HG03095 (cell line): Measurements from ENCODE around the gene FRAS1.
"Not testable (repeated sequence)": the region's sequence is repeated elsewhere in the genome, so short reads cannot be mapped to it uniquely, and the experiment has no call there.

Source experiments
- ATAC-seq: cut with Tn5 transposase; IDR thresholded peaks from one replicate; pipeline ENCODE4 v1.9.1; 2021; ENCODE audit warnings: moderate library complexity; ENCODE audit not compliant: unreplicated experiment

Gene FRAS1

GRCh38 chr4:78058591-78059523 lies 1.7 kb downstream of the FRAS1 start:
- no peak for ATAC-seq

DNA sequence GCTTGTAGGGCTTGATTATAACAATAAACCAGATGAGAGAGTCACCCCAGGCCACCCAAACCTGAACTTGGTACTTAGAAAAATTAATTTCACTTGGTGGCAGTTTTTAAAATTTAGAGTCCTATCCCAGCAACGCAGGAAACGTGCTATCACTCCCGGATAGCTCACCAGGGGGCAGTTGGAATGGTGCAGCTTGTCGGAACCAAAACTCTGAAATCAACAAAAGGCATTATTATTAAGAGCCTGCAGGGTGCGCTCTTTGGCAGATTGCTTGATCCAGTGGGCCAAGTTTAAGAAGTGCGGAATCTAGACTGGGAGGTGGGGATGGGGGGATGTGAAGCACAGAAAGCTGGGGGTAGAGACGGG lies 2.4 kb downstream of the FRAS1 start:
- ATAC-seq, result no peak

- ATAC-seq, result no peak
Observed at GRCh38 chr4:78059938-78060337, 2.8 kb downstream of the FRAS1 start.

- ATAC-seq, result no peak
Observed at GRCh38 chr4:78061939-78062570, 4.9 kb downstream of the FRAS1 start.

GRCh38 chr4:78065508-78066192 lies 8.5 kb downstream of the FRAS1 start:
- no peak for ATAC-seq

GRCh38 chr4:78068481-78068880 lies 11.4 kb downstream of the FRAS1 start:
- no peak for ATAC-seq

- ATAC-seq, result no peak
Observed at GRCh38 chr4:78069319-78069718, 12.2 kb downstream of the FRAS1 start.

GRCh38 chr4:78069859-78070258 lies 12.7 kb downstream of the FRAS1 start:
- ATAC-seq, result no peak

GRCh38 chr4:78070731-78071282 lies 13.7 kb downstream of the FRAS1 start:
- no peak for ATAC-seq

GRCh38 chr4:78074759-78075158 lies 17.6 kb downstream of the FRAS1 start:
- ATAC-seq, result no peak

DNA sequence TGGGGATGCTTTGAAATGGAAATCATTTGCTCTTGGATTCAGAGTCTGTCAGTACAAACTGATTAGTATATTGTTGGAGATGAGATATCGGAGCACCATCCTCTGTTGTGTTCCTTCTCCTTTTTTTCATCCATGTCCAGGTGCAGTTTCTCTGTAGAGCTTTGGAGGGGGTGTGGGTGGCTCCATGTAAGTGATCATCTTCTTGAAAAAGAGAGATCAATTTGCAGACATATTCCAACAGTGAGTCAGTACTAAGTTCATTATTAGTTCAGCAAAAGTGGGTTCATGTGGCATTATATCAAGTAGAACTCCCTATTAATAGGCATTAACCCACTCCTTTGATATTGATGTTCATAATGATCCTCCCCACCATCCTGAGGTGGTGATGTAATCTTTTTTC lies 18.9 kb downstream of the FRAS1 start:
- ATAC-seq, result no peak

DNA sequence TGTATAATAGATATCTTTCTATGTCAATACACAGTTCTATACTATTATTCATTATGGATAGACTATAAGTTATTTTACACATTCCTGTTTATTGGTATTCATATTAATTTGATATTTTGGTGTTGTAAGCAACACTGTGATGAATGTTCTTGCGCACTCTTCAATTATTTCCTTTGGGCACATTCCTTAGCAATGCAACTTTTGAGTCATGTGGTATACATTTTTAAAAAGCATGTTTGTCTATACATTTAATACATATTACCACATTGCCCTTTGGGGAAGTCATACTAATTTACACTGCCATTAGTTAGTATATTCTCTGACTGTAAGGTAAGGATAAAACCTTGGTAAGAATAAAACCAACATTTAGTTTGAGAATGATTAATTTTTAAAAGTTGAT lies 21.0 kb downstream of the FRAS1 start:
- ATAC-seq, result no peak

DNA sequence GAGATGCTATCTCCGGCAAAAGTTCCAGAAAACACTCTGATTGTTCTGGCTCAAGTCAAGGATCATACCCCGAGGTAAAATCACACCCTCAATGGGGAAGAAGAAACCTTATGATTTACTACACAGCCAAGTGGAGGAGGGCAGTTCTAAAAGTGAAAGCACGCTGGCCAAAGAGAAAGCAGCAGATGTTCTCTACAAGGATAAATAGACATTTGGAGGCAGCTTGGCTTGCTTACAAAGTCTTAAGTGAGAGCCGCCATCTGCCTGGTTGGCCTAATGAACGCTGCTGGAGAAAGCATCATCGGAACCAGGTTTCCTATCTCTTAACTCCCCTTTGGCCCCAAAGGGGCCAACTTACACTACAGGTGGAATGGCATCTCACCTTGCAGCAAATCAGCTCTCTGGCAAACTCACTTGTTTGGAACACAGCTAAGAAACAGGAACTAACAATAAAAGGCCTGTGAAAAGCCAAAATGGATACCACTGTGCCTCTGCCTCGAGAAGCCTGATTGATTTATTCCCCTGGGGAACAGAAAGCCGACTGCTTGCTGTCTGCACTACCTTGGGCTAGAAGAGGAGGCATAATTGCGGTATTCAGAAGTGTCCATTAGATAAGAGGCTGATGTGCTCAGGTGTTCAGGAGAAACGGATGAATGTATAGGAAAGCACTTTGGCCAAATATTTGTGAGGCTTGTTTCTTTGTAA lies 22.8 kb downstream of the FRAS1 start:
- ATAC-seq, result no peak

GRCh38 chr4:78081541-78081940 lies 24.4 kb downstream of the FRAS1 start:
- ATAC-seq, result no peak

GRCh38 chr4:78083035-78083434 lies 25.9 kb downstream of the FRAS1 start:
- no peak for ATAC-seq

GRCh38 chr4:78091534-78091933 lies 34.4 kb downstream of the FRAS1 start:
- no peak for ATAC-seq

DNA sequence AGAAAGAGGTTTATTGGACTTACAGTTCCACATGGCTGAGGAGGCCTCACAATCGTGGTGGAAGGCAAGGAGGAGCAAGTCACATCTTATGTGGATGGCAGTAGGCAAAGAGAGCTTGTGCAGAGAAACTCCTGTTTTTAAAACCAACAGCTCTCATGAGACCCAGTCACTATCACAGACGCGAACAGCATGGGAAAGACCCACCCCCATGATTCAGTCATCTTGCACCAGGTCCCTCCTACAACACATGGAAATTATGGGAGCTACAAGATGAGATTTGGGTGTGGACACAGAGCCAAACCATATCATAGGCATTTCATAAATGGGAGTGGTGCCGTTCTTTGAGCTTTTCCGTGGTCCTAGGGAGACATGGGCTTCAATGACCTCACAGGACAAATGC lies 35.2 kb downstream of the FRAS1 start:
- ATAC-seq, result not testable (repeated sequence)

DNA sequence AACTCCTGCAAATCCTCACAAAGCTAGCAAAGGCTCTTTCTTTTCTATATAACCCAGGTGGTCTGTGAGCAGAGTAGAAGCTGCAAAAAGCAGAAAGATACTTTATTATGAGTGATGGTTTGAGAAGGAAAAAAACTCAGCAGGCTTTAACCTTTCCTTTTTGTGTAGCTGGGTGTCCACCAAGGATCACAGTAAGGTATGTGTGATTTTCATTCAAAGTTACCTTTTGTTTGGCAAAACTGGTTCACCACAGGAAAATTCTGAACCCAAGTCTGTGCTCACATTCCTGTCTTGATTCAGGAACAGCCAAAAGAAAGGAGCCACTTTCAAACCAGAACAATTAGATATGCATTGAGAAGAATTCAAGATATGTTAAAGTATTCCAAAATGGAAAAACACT lies 35.7 kb downstream of the FRAS1 start:
- no peak for ATAC-seq

DNA sequence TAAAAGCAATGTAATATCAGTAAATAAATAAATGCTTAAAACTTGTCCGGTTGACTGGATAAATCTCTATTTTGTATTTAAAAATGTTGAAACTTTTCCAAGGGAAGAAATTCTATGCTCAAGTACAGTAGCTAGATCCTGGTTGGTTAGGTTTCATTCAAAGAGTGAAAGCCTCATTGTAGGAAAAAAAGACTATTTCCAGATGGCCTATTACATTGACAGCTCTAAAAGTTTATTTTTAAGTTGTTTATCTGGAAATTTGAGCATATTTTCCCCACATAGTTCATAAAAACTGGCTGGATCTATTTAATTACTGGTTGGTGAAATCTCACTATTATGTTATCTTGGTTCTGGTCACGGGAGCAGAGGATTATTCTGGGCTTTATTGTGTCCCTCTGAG lies 38.0 kb downstream of the FRAS1 start:
- no peak for ATAC-seq

DNA sequence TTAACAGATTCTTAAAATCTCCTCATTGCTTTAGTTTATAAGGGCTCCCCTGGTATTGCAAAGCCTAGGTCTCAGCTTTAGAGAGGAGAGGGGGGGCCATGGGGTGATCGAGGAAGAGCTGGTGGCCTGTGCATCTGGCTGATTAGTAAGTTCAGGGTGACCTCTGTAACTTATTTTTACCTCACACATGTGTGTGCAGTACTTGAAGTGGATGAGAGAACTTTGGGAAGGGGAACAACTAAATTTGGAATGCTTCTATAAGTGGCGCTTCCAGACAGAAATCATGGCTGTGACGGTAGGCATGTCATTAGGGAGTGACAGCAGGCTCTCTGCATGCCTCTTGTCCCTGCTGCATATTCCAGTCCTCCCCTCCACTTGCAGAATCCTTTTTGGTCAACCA lies 41.9 kb downstream of the FRAS1 start:
- ATAC-seq, result no peak

DNA sequence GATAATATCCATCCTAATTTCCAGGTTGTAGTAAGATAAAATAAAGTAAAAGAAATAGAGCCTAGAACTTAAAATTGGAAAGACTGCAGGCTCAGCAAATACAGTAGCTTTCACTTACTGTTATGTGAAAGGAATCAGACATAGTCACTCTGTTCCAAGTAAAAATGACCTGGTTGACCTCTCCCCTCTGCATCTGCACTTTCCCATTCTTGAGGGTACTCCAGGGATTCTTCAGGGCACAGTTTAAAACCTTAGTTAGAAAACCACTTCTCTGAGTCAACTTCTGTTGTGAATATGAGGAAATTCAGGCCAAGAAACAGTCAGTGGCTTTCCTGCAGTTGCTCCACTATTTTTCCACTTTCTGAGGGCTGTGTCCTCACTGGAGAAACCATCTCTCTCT lies 42.9 kb downstream of the FRAS1 start:
- no peak for ATAC-seq
